Activated naive CD4-positive, alpha-beta T cell treated with anti-CD3 and anti-CD28 coated beads, Interleukin-2, amount 50 U/mL, for 72 hours (primary cell): ENCODE measurements around the gene GRK6. TPM values are rescaled to one million over a fixed set of nuclear protein-coding genes. Genes with fewer than 3 reads are reported as not detected.

Experiments
- ATAC-seq, 2 donors: fragments of 150-1000 bp; cut with Tn5 transposase; 2 replicates each; pipeline ENCODE4 v1.10.0; 2021; ENCODE audit warnings: mild to moderate bottlenecking in 2 of 2, moderate library complexity in 2 of 2
- DNase-seq, 2 donors: peaks; one replicate each; pipeline ENCODE4 v3.0.0; 2021 to 2022; ENCODE audit warnings: low spot score in 2 of 2
- H3K27ac Mint-ChIP-seq, 2 donors: one replicate each; pipeline ENCODE4 v1.8.0; 2022; ENCODE audit warnings: mild to moderate bottlenecking in 2 of 2, mixed read lengths in 2 of 2
- H3K36me3 Mint-ChIP-seq, 2 donors: one replicate each; pipeline ENCODE4 v1.8.0; 2022; ENCODE audit warnings: mixed read lengths in 2 of 2
- H3K9me3 Mint-ChIP-seq, 2 donors: one replicate each; pipeline ENCODE4 v1.8.0; 2022; ENCODE audit warnings: mixed read lengths in 2 of 2
- total RNA-seq, 2 donors: library from RNA; stranded (reverse); gene quantifications; one replicate each; pipeline ENCODE4 v1.2.3, GENCODE V29; 2022

The GRK6 gene
- total RNA-seq, 2 donors from 2014 or later, result 104 to 125 TPM

DNA sequence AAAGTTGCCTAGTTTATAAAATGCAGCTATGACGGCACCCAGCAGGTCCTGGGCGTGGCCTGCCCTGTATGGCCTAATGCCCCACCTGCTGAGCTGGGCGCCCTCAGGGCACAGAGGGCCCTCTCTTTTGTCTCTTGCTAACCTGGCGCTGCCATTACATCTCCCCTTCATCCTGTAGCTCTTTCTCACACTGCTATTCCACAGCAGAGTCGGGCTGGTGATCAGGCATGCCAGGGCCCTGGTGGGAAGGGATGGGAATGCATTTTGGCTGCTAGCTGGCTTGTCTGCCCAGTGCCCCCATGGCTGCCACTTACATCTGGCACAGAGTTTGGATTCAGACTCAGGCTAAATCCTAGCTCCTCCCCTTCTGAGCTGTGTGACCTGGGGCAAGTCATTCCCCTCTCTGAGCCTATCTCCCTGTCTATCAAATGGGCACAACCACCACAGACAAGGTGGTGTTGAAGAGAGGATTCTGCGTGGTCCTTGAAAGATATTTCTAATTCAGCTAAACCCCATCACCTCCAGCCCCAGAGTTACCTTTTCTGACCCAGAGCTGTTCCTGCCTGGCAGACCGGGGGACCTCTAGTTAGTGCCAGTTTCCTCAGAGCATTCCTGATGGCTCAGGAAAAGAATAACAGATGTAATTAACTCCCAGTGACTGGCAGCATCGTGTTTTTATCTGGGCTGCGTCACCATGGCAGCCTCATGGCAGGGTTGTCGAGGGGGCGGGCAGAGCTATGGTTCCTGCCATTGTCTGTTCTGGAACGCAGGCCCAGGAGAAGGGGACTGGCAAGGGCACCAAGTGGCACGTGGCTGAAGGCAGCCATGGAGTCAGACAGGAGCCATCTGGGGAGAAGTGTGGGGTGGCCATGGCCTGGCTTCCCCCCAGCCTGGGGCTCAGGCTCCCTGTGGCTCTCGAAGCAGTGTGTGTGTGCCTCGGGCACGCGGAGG lies 26.5 kb downstream of the GRK6 start:
- Mint-ChIP-seq H3K36me3 (no peaks in the 10 kb centered on the region), H3K27ac (no peak overlapping the region), H3K9me3 (no peaks in the 10 kb centered on the region)
- DNase-seq (no peak), ATAC-seq (no peak)

DNA sequence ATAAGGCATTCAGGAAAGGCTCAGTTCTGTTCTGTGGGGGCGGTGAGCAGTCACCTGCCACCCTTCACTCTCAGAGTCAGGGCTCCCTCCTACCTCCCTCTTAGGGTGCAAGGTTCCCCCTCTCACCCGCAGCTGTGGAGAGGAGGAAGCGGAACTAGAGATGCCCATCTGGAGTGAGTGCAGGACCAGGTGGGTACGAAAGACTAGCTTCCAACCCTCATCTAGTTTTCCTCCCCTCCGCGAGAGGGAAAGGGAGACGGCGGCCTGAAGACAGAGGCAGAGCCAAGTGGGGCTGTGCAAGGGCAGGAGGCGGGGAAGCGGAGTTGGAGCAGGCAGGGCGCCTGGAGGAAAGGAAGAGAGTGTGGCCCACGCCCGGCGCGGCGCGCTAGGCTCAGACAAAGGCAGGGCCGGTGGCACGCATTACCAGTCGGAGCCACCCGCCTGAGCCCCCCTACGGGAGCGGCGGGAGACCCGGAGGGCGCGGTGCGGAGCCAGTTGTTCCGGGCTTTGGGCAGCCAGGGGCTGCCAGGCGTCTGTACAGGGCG lies 27.4 kb downstream of the GRK6 start:
- H3K27ac Mint-ChIP-seq, result peak overlapping the region in 1 of 2 donors; percentile 81
- DNase-seq, result no peak
- no peak for ATAC-seq
- H3K36me3 Mint-ChIP-seq, result no peaks in the 10 kb centered on the region
- H3K9me3 Mint-ChIP-seq, result no peaks in the 10 kb centered on the region

DNA sequence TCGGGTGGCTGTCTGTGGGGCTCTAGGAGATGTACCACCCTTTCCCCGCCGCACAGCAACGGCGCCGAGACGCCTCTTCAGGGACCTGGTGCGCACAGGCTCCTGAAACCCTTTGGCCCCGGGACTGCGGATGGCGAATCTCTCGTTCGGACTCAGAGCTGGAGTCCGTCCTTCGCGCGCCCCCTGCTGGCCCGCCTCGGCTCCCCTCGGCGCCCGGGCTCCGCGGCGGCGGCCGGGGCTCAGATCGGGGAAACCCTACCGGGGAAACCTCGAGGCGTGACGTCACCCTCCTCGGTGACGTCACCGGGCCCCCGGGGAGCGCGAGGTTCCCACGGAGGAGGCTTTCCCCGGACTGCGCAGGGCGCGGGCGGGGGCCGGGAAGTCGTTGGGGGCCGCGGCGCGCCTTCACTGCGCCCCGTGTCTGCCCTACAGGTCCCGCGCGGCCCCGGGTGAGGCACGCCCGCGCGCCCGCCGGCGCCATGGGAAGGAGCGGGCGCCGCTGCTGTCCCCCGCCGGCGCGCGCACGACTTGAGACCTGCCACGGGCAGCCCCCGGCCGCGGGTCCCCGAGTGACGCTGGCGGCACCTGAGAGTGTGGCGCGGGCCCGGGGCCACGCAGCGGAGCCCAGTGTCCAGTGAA lies 28.0 kb downstream of the GRK6 start:
- peak; percentile 95 to 98 for DNase-seq
- Mint-ChIP-seq H3K27ac (no peak overlapping the region), H3K36me3 (no peaks in the 10 kb centered on the region), H3K9me3 (no peaks in the 10 kb centered on the region)
- ATAC-seq, result peak; percentile 57 to 62

DNA sequence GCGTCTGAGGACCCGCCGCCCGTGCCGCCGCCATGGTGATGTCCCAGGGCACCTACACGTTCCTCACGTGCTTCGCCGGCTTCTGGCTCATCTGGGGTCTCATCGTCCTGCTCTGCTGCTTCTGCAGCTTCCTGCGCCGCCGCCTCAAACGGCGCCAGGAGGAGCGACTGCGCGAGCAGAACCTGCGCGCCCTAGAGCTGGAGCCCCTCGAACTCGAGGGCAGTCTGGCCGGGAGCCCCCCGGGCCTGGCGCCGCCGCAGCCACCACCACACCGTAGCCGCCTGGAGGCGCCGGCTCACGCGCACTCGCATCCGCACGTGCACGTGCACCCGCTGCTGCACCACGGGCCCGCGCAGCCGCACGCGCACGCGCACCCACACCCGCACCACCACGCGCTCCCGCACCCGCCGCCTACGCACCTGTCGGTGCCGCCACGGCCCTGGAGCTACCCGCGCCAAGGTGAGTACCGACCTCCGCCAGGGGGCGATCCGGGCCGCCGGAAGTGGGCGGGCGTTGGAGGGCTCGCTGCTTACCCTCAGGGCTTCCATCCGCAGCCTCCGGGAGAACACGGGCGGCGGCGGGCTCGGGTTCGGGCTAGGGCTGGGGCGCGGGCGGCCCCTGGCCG lies 28.7 kb downstream of the GRK6 start:
- Mint-ChIP-seq H3K27ac (peak overlapping the region in 1 of 2 donors; percentile 22), H3K36me3 (no peaks in the 10 kb centered on the region), H3K9me3 (no peaks in the 10 kb centered on the region)
- DNase-seq, result peak; percentile 95 to 98
- peak; percentile 67 to 70 for ATAC-seq

DNA sequence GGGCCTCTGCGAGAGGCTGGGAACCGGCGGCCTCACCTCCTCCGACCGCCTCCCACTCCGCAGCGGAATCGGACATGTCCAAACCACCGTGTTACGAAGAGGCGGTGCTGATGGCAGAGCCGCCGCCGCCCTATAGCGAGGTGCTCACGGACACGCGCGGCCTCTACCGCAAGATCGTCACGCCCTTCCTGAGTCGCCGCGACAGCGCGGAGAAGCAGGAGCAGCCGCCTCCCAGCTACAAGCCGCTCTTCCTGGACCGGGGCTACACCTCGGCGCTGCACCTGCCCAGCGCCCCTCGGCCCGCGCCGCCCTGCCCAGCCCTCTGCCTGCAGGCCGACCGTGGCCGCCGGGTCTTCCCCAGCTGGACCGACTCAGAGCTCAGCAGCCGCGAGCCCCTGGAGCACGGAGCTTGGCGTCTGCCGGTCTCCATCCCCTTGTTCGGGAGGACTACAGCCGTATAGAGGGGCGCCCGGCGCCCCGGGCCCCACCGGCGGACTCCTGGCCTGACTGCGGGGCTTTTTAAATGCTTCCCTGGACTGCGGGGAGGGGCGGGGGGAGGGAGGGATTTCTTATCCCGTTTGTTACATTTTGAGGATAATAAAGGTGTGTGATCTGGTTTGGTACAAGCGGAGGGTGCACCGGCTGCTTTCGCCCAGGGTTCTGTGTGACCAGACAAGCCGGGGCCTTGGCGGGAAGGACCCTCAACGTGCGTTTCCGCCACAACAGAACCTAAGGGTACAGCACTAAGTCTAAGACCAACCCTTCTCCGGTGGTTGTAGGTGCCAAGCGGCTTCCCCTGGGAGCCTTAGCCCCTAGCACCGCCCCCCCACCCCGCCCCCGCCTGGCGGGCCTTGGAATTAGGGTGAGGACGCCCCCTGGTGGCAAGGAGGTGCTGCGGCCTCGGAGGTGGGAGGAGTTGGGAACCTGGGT lies 29.4 kb downstream of the GRK6 start:
- no peaks in the 10 kb centered on the region for H3K9me3 Mint-ChIP-seq
- ATAC-seq, result peak; percentile 46 to 49
- no peaks in the 10 kb centered on the region for H3K36me3 Mint-ChIP-seq
- DNase-seq, result peak; percentile 86 to 97
- peak overlapping the region in 1 of 2 donors; percentile 84 for H3K27ac Mint-ChIP-seq

DNA sequence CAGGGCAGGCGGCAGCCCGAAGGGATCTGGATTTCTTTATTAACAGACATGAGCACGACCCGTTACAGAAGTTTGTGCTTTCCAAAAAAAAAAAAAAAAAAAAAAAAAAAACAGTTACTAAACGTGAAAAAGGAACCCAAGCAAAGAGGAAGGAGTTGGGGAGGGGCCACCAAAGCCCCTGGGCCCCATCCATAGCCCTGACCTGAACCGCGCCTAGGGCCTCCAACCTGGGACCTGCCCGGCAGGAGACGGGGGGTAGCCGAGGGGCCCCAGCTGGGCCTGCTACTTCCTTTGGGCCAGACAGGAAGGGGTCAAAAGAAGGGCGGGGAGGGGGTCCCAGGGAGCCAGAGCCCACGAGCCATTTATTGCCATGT lies 30.1 kb downstream of the GRK6 start:
- Mint-ChIP-seq H3K36me3 (no peaks in the 10 kb centered on the region), H3K9me3 (no peaks in the 10 kb centered on the region), H3K27ac (no peak overlapping the region)
- ATAC-seq (no peak), DNase-seq (no peak)

DNA sequence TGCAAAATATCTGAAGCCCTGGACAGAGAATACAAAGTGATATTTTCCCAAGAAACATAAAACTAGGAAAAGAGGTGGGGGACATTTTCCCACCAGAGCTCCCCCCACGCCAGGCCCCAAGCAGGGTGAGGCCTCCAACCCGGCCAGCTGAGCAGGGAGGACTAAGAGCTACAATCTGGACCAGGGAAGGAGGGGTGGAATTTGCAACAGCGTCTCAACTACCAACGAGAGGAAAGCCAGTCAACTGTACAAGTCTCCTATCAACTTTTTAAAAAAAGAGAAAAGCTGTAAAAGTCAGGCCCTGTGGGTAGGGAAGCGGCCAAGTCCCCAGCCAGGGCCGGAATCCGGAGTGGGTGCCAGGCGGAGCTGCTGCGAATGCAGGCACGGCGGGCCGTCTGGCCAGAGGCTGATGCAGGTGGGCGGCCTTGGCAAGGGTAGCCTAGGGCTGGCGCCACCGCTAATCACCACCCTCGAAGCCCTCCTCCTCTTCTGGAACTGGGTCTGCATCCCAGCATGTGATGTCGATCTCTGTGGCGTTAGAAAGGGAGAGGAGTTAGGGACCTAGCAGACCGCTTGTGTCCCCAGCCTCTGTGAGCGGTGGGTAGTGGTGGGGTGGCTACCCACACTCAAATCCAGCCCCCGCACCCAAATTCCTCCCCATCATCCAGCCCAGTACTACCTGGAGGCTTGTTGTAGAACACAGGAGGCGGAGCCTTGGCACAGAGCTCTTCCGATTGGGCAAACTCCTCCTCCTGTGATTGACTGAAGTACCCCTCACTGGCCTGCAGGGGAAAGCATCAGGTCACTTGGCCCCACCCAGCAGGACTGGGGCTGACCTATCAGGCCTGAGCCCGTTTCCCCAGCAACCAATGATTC lies 30.7 kb downstream of the GRK6 start:
- no peaks in the 10 kb centered on the region for H3K9me3 Mint-ChIP-seq
- H3K27ac Mint-ChIP-seq, result no peak overlapping the region
- peak in 1 of 2 donors; percentile 50 for ATAC-seq
- peak in 1 of 2 donors; percentile 74 for DNase-seq
- H3K36me3 Mint-ChIP-seq, result no peaks in the 10 kb centered on the region

DNA sequence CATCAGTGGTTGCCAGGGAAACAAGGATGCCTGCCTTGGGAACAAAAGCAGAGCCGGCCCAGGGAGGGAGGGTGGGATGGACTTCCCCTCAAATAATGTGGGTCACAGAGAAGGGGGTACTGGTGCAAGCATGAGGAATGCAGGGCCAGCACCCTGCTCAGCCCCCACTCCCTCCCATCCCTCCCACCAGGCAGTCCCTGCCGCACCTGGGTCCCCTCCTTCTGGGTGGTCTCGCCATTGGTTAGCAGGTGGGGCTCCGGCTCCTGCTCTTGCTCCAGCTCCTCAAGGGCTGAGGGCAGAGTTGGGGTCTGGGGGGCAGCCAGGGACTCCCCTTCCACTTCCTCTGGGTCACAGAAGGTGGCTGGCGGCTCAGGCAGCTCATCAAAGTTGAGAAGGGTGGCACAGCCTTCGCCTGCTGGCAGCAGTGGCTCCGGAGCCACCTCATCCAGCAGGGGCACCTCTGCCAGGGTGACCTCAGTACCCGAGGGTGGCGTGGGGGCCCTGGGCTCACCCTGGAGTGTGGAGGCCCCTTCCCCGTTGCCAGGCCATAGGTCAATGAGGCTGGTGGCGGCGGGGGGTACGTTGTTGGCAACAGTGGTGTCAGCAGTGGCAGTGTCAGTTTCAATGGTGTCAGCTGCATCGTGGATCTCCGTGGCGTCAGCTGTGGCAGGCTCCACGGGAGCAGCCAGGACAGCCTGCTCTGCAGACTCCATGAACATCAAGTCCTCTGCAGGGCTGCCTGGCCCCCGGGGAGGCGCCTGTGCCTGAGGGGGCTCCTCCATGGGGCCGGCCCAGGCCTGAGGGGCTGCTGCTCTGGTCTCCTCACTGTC lies 31.6 kb downstream of the GRK6 start:
- no peaks in the 10 kb centered on the region for H3K9me3 Mint-ChIP-seq

DNA sequence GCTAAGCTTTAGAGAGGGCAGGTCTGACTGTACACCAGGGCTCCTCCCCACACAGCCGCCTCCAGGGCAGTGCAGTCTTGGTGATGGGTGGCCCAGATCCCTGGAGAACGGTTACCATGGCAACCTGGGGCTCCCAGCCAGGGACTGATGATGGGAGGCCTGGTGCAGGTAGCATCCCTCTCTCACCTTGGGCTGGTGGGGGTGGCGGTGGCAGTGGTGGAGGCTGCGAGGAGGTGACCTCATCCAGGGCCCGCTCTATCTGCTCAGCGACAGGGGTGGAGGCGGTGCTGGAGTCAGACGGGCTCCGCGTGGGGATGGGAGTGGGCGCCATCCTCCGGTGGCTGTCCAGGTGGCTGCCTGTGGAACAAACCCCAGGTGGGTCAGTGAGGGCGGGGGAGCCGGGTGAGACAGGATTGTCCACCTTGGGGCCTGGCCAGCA lies 32.5 kb downstream of the GRK6 start:
- DNase-seq, result no peak
- Mint-ChIP-seq H3K9me3 (no peaks in the 10 kb centered on the region), H3K36me3 (no peaks in the 10 kb centered on the region), H3K27ac (no peak overlapping the region)
- ATAC-seq, result no peak

More for the DNA sequence above, 31.6 kb downstream of the GRK6 start:
- no peaks in the 10 kb centered on the region for H3K36me3 Mint-ChIP-seq
- H3K27ac Mint-ChIP-seq, result no peak overlapping the region
- no peak for DNase-seq
- ATAC-seq, result no peak

DNA sequence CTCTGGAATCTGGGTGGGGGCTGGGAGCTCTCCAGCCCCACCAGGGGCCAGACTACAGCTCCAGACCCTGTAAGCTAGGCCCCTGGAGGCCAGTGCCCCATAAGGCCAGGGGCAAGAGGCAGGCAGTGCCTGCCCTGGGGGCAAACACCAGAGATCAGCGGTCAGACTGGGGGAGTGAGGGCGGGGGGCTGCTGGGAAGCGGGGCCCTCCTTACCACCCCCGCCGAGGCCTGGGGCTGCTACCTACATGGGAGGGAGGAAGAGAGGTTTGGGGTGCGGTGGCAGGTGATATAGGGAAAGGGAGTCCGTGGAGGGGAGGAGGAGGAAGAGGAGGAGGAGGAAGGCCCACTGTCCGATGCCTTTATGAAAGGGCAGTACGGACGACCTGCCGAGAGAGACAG lies 32.9 kb downstream of the GRK6 start:
- DNase-seq (no peak), ATAC-seq (no peak)
- Mint-ChIP-seq H3K9me3 (no peaks in the 10 kb centered on the region), H3K27ac (no peak overlapping the region), H3K36me3 (no peaks in the 10 kb centered on the region)

DNA sequence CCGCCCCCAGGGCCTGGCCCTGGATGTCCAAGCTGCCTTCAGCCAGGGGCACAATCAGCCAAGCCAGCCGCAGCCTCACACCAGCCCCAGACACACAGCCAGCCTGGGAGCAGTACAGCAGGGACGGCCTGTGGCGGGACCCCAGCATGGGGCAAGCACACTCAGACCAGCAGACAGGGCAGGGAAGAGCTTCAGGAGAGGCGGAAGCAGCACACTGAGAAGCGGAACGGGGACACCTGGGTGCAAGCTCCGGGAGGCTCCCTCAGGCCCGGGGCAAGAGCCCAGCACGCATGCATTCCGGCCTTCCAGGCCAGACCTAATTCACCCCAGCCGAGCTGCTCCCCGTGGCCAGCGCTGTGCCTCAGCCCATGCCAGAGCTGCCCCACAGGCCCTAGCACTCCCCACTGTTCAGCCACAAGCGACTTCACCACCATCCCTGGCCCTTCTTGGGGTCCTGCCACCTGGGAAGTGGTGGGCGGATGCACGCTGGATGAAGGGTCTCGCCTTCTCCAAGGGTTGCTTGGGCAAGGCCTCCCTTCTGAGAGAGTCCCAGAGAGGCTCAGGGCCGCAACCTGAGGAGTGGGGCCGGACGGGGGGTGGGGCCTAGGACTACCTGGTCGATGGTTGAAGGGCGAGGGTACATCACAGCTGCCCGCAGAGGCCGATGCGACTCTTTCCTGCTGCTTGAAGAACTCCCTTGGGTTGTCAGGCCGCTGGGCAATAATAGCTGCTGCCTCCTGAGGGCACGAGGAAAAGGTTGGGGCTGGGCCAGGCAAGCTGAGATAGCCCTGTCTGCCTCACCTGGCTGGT lies 33.5 kb downstream of the GRK6 start:
- ATAC-seq (no peak), DNase-seq (no peak)
- no peaks in the 10 kb centered on the region for H3K36me3 Mint-ChIP-seq
- no peak overlapping the region for H3K27ac Mint-ChIP-seq
- no peaks in the 10 kb centered on the region for H3K9me3 Mint-ChIP-seq

DNA sequence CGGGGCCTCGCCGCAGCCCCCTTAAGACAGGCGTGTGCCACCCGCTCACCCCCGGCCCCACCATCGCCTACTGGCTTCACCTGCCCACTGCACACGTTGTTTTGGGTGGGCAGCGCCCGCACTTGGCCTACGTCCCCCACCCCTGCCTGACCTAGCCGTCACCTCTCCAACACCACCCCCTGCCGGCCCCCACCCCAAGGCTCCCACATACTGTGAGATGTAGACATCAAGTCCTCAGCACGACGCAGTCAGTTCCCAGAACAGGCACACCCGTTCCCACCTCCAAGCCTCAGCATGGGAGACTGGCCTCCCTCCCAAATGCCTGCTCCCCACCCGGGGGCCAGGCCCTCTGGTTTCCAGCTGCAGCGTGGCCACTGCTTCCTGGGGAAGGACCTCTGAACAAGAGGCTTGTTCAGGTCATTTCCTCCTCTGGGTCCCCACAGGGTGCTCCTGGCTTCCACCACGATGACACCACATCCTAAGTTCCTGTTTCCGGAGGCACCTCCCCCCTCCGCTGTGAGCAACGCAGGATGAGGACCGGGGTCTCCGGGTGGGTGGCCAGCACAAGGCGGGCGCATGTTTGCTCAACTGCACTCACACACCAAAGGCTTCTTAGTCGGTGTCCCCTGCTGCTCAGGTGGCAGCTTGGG lies 35.7 kb downstream of the GRK6 start:
- DNase-seq (no peak), ATAC-seq (peak in 1 of 2 donors; percentile 44)
- H3K36me3 Mint-ChIP-seq, result no peaks in the 10 kb centered on the region
- H3K27ac Mint-ChIP-seq, result peak overlapping the region; percentile 45 to 48
- no peaks in the 10 kb centered on the region for H3K9me3 Mint-ChIP-seq

DNA sequence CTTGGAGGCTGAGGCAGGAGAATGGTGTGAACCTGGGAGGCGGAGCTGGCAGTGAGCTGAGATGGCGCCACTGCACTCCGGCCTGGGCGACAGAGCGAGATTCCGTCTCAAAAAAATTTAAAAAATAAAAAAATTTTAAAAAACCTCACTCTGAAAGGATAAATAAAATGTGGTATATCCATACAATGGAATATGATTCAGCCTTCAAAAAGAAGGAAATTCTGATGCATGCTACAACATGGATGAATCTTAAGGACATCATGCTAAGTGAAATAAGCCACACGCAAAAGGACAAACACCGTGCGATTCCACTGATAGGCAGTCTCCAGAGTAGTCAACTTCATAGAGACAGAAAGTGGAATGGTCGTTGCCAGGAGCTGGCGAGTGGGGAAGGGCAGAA lies 38.6 kb downstream of the GRK6 start:
- Mint-ChIP-seq H3K36me3 (no peaks in the 10 kb centered on the region), H3K27ac (no peak overlapping the region), H3K9me3 (no peaks in the 10 kb centered on the region)
- no peak for ATAC-seq
- DNase-seq, result no peak
